IgD-negative memory B cell (primary cell): ENCODE data around the gene LRFN3. TPM values are rescaled to one million over a fixed set of nuclear protein-coding genes. Genes with fewer than 3 reads are reported as not detected.
A peak's percentile ranks its signal among the peaks of the same experiment; 100 is the strongest.

Experiments used
- H3K27ac Mint-ChIP-seq, 3 donors: one replicate each; pipeline ENCODE4 v1.8.0; 2020 to 2022; ENCODE audit warnings: mild to moderate bottlenecking in 3 of 3, mixed read lengths in 3 of 3, moderate library complexity in 1 of 3
- H3K27me3 Mint-ChIP-seq: one replicate; pipeline ENCODE4 v1.8.0; 2021; ENCODE audit warnings: mixed read lengths
- H3K36me3 Mint-ChIP-seq: one replicate; pipeline ENCODE4 v1.8.0; 2020; ENCODE audit warnings: mild to moderate bottlenecking, mixed read lengths
- H3K4me1 Mint-ChIP-seq, 3 donors: one replicate each; pipeline ENCODE4 v1.8.0; 2020 to 2022; ENCODE audit warnings: mixed read lengths in 3 of 3, mild to moderate bottlenecking in 1 of 3
- H3K4me3 Mint-ChIP-seq, 4 donors: one replicate each; pipeline ENCODE4 v1.8.0; 2020 to 2022; ENCODE audit warnings: mild to moderate bottlenecking in 4 of 4, mixed read lengths in 4 of 4, moderate library complexity in 3 of 4
- H3K9me3 Mint-ChIP-seq, 3 donors: one replicate each; pipeline ENCODE4 v1.8.0; 2020 to 2021; ENCODE audit warnings: mixed read lengths in 3 of 3, mild to moderate bottlenecking in 1 of 3
- polyA plus RNA-seq: library from polyadenylated mRNA; unstranded; fragments of 300-500 nt; fragmentation: Illumina TruSeq; gene quantifications from one replicate; pipeline ENCODE4 v1.2.3, GENCODE V29; 2021

Gene LRFN3
- polyA plus RNA-seq, 1 donor from 2014 or later: 0.15 TPM

DNA sequence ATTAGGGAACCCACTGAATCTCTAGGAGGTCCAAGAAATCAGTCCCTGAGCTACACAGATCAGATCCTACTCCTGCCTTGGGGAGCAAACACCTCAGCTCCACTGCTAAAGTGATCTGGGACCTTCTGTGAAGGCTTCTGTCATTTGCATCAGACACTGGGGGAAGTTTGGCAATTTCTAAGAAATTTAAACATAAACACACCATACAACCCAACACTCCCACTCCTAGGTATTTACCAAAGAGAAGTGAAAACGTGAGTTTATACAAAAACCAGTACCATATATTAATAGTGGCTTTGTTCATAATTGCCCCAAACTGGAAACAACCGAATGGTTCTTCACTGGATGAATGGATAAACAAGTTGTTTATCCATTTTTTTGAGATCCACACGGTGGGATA, 20.7 kb upstream of the LRFN3 start:
- no peaks in the 10 kb centered on the region for H3K36me3 Mint-ChIP-seq
- H3K27ac Mint-ChIP-seq: no peak overlapping the region
- peaks cover 6 to 13% (median 11%) of the 10 kb centered on the region in 3 donors for H3K4me1 Mint-ChIP-seq
- H3K9me3 Mint-ChIP-seq: no peaks in the 10 kb centered on the region
- no peak overlapping the region for H3K4me3 Mint-ChIP-seq
- no peaks in the 10 kb centered on the region for H3K27me3 Mint-ChIP-seq

DNA sequence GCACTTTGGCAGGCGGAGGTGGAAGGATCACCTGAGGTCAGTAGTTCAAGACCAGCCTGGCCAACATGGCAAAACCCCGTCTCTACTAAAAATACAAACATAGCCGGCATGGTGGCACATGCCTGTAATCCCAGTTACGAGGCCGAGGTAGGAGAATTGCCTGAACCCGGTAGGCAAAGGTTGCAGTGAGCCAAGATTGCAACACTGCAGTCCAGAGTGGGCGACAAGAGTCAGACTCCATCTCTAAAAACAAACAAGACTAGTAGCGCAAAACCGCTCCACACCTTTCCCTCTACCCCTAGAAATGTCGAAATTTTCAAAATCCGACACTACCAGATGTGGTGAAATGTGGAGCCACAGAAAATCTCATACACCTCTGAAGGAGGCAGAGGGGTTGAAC, 16.9 kb upstream of the LRFN3 start:
- Mint-ChIP-seq H3K4me3 (no peak overlapping the region), H3K9me3 (no peaks in the 10 kb centered on the region), H3K36me3 (peaks cover 2% of the 10 kb centered on the region), H3K27ac (no peak overlapping the region), H3K4me1 (peaks cover 0 to 5% (median 3%) of the 10 kb centered on the region in 3 donors), H3K27me3 (peaks cover 2% of the 10 kb centered on the region)

DNA sequence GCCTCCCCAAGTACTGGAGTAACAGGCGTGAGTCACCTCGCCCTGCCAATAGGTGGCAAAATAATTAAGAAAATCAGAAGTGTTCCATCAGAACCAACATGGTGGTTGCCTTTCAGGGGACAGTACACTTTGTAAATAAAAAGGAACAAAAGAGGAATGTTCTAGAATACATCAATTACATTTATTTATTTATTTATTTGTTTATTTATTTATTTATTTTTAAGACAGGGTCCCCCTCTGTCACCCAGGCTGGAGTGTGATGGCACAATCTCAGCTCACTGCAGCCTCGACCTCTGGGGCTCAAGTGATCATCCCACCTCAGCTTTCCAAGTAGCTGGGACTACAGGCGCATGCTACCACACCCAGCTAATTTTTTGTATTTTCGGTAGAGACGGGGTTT, 15.2 kb upstream of the LRFN3 start:
- Mint-ChIP-seq H3K27me3 (peaks cover 2% of the 10 kb centered on the region), H3K27ac (no peak overlapping the region), H3K9me3 (peaks cover 0 to 6% (median 0%) of the 10 kb centered on the region in 3 donors), H3K36me3 (peaks cover 2% of the 10 kb centered on the region), H3K4me3 (no peak overlapping the region), H3K4me1 (peaks cover 0 to 5% (median 3%) of the 10 kb centered on the region in 3 donors)

DNA sequence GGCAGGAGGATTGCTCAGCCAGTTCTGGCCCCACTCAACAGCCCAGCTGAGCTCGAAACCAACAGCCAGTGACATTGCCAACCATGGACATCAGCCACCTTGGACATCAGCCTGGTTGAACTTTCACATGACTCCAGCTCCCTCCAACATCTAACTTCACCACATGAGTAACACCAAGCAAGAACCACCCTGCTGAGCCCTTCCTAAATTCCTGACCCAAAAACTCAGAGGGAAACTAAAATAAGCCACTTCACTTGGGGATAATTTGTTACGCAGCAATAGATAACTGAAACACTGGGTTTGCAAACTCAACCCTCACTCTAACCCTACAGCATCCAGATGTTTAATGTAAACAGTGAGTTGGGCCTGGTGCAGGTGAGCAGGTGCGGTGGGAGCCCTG, 10.7 kb upstream of the LRFN3 start:
- Mint-ChIP-seq H3K27ac (peak overlapping the region in 1 of 3 donors; percentile 65), H3K36me3 (peaks cover 2% of the 10 kb centered on the region), H3K4me3 (no peak overlapping the region), H3K9me3 (peaks cover 0 to 6% (median 3%) of the 10 kb centered on the region in 3 donors), H3K4me1 (peaks cover 12 to 21% (median 14%) of the 10 kb centered on the region in 3 donors), H3K27me3 (peaks cover 2% of the 10 kb centered on the region)

DNA sequence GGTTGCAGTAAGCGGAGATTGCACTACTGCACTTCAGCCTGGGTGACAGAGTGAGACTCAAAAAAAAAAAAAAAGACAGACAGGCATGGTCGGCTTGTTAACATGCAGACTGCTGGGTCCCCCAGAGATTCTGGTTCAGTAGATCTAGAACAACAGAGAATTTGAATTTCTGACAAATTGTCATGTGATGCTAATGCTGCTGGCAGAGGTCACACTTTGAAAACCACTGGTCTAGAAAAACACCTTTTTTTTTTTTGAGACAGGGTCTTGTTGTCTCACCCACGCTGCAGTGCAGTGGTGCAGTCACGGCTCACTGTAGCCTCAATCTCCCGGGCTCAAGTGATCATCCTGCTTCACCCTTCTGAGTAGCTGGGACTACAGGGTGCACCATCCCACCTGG, 7.7 kb upstream of the LRFN3 start:
- peak overlapping the region; percentile 50 to 89 (median 84) for H3K4me3 Mint-ChIP-seq
- H3K9me3 Mint-ChIP-seq: peaks cover 0 to 6% (median 3%) of the 10 kb centered on the region in 3 donors
- peaks cover 2% of the 10 kb centered on the region for H3K36me3 Mint-ChIP-seq
- no peaks in the 10 kb centered on the region for H3K27me3 Mint-ChIP-seq
- peaks cover 17 to 25% (median 21%) of the 10 kb centered on the region in 3 donors for H3K4me1 Mint-ChIP-seq
- peak overlapping the region; percentile 89 to 93 (median 92) for H3K27ac Mint-ChIP-seq

DNA sequence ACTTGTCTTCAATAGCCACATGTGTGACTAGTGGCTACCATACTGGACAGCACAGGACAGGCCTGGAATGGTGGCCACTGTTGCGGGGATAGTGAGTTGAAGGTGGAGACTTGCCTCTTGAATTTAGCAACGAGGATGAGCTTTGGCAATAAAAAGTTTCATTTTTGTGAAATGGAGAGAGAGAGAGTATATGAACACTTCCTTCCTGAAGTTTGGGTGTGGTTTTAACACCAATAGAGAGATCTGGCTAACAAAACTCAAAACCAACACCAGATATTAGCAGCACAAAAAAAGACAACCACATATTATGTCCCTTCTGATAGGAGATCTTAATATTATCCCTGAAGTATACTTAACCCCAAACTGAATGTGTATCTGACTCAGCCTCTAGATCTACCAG, 6.3 kb upstream of the LRFN3 start:
- Mint-ChIP-seq H3K4me1 (peaks cover 17 to 25% (median 24%) of the 10 kb centered on the region in 3 donors), H3K27ac (peak overlapping the region; percentile 80 to 89 (median 84)), H3K27me3 (no peaks in the 10 kb centered on the region), H3K4me3 (peak overlapping the region; percentile 57 to 90 (median 61)), H3K9me3 (peaks cover 0 to 6% (median 3%) of the 10 kb centered on the region in 3 donors), H3K36me3 (no peaks in the 10 kb centered on the region)

DNA sequence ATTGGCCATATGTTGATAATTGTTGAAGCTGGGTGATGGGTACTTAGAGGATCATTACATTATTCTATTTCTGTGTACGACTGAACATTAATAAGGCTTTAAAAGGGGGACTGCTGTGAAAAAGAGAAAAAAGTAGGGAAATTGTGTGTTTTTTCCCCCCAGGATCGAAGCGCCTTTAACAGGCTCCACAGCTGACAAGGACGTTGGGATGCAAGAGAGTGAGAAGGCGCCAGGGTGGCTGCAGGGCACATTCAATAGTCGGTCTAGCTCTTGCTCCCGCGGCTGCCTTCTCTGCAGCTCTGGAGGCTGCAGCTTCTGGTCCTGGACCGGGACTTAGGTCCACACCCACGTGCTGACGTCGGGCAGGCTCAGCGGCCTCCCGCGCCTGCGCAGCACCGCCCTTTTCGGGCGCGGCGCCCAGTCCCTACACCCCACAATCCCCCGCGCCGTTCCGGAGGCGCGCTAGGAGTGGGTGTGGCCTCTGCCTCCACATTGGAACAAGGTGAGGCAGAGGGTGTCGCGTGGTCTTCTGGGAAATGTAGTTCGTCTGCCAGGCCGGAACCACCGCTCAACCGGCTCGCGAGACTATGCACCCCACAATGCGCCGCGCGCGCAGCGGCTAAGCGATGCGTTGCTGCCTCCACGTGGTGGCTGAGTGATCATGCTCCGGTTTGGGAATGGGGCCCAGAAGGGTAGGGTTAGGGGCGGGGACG, 4.9 kb upstream of the LRFN3 start:
- peak overlapping the region; percentile 23 to 92 (median 62) for H3K4me3 Mint-ChIP-seq
- H3K4me1 Mint-ChIP-seq: peaks cover 23 to 30% (median 28%) of the 10 kb centered on the region in 3 donors
- H3K27me3 Mint-ChIP-seq: peaks cover 3% of the 10 kb centered on the region
- peak overlapping the region; percentile 38 to 92 (median 84) for H3K27ac Mint-ChIP-seq
- no peaks in the 10 kb centered on the region for H3K36me3 Mint-ChIP-seq
- peaks cover 0 to 3% (median 0%) of the 10 kb centered on the region in 3 donors for H3K9me3 Mint-ChIP-seq

DNA sequence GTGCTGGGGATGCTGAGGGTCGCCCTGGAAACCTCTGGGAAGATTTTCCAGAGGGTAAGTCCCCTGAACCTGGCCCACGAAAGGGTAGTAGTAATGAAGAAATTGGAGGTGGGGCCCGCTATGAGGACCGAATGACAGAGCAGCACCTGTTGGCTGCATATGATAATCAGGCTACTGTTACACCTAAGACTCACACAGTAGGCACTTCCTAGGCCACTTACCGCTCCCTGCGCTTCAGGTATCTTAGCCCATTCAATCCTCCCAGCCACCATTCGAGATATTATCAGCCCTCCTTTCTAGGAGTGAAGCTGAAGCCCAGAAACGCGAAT, 4.3 kb upstream of the LRFN3 start:
- H3K27me3 Mint-ChIP-seq: peaks cover 3% of the 10 kb centered on the region
- no peaks in the 10 kb centered on the region for H3K36me3 Mint-ChIP-seq
- H3K9me3 Mint-ChIP-seq: peaks cover 0 to 3% (median 0%) of the 10 kb centered on the region in 3 donors
- peak overlapping the region in 2 of 4 donors; percentile 23 to 30 for H3K4me3 Mint-ChIP-seq
- peaks cover 23 to 30% (median 26%) of the 10 kb centered on the region in 3 donors for H3K4me1 Mint-ChIP-seq
- peak overlapping the region; percentile 38 to 92 (median 84) for H3K27ac Mint-ChIP-seq

DNA sequence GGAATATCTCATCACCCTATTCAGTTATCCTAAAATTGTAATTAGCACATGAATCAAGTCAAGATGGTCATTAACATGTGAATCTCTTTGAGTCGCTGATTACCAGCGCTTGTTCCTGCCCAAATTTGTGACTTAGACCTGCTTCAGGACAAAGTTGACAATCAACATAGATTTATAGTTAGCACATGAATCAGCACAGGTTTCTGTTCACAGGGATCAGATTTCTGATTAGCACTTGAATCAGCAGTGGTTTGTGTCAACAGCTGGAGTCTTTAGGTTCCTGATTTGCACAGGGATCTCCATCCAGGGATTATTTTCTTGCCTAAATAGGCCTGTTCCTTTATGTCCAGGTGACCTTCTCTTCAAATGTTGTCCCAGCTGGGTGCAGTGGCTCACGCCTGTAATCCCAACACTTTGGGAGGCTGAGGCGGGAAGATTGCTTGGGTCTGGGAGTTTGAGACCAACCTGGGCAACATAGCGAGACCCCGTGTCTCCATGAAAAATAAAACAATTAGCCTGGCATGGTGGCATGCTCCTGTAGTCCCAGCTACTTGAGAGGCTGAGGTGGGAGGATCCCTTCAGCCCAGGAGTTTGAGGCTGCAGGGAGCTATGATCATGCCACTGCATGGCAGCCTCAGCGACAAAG, 3.8 kb upstream of the LRFN3 start:
- Mint-ChIP-seq H3K4me3 (no peak overlapping the region), H3K36me3 (no peaks in the 10 kb centered on the region), H3K9me3 (peaks cover 0 to 3% (median 0%) of the 10 kb centered on the region in 3 donors), H3K27me3 (peaks cover 3% of the 10 kb centered on the region), H3K27ac (peak overlapping the region in 2 of 3 donors; percentile 38 to 84), H3K4me1 (peaks cover 23 to 30% (median 26%) of the 10 kb centered on the region in 3 donors)

DNA sequence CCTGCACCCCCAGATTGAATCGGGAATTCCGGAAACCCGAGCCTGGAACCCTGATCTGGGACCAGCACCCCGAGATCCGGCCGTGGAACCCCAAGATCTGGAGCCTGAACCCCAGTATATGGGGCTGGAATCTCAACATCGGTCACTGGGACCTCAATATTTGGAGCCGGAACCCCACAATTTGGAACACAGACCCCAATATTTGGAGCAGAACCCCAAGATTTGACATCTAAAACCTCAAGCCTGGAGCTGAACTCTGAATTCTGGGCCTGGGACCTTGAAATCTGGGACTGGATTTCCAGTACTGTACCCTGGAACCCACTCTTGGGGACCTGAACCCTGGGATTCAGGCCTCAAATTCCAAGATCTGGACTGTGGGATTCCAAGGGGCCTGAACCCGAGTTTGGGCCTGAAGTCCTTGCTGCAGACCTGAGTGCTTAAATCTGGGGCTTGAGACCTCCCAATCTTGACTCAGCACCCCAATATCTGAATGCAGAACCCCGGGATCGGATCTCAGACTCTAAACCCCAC, 629 bp downstream of the LRFN3 start:
- Mint-ChIP-seq H3K4me3 (peak overlapping the region in 3 of 4 donors; percentile 80 to 88 (median 81)), H3K4me1 (peaks cover 6 to 25% (median 23%) of the 10 kb centered on the region in 3 donors), H3K9me3 (no peaks in the 10 kb centered on the region), H3K27ac (peak overlapping the region in 1 of 3 donors; percentile 22), H3K36me3 (no peaks in the 10 kb centered on the region), H3K27me3 (peaks cover 12% of the 10 kb centered on the region)

DNA sequence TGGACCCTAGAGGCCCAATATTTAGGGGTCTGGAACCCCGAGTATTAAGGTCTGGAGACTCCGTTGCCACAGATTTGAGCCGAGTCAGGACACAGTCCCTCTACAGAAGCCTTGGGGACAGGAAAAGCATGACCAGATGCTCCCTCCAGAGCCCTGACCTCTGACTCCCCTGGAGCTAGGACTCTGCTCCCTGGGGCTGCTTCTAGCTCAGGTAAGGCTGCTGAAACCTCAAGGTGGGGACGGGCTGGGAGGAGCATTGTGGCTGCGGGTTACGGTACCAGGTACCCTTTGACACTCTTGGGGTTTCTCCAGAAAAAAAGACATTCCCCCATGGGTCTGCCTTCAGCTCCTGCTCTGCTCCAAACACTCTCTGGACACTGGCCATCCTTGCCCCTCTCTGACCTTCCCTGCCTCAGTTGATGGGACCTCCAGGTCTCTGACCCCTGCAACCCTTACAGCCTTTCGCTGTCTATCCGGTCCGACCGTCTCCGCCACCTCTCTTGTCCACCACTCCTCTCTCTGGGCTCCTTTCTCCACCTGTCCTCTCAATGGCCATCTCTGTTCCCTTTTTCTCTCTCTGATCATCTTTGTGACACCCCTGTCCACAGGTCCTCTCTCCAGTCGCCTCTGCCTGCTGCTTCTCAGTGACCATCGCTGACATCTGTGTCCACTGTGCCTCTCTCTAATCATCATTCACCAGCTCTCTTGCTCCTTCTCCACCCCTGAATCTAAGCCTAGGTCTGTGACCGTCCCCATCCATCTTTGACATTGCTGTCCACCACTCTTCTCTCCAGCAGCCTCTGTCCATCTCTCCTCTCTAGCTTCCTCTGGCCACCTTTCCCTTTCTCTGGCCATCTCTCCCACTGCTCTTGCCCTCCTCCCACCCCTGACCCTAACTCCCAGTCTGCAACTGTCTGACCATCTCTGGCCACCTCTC, 1.4 kb downstream of the LRFN3 start:
- Mint-ChIP-seq H3K4me3 (peak overlapping the region in 3 of 4 donors; percentile 81 to 88 (median 82)), H3K36me3 (no peaks in the 10 kb centered on the region), H3K4me1 (peaks cover 6 to 25% (median 23%) of the 10 kb centered on the region in 3 donors), H3K27ac (peak overlapping the region in 2 of 3 donors; percentile 22 to 53), H3K27me3 (peaks cover 12% of the 10 kb centered on the region), H3K9me3 (no peaks in the 10 kb centered on the region)

DNA sequence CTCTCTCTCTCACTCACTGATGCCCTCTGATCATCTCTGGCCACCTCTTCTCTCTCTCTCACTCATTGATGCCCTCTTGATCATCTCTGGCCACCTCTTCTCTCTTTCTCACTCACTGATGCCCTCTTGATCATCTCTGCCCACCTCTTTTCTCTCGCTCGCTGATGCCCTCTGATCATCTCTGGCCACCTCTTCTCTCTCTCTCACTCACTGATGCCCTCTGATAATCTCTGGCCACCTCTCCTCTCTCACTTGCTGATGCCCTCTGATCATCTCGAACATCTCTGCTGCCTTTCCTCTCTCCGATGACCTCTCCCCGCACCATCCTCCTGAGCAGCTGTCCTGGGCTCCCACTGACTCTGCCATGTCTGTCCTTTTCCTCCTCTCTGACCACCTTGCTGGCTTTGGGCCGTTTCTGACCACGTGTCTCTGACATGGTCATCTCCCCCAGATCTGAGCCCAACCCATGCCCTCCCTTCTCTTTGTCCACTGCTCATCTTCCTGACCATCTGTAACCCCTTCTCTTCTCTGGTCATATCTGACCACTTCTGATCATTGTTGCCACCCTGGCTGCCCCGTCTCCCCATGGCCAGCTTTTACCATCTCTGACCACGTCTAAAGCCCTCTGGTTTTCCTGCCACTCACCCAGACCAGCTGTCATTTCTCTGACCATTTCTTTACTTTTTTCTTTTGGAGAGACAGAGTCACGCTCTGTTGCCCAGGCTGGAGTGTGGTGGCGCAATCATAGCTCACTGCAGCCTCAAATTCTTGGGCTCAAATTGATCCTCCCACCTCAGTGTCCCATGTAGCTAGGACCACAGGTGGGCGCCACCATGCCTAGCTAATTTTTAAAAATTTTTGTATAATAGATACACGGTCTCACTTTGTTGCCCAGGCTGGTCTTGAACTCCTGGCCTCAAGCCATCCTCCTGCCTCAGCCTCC, 2.4 kb downstream of the LRFN3 start:
- H3K36me3 Mint-ChIP-seq: no peaks in the 10 kb centered on the region
- H3K27ac Mint-ChIP-seq: no peak overlapping the region
- H3K27me3 Mint-ChIP-seq: peaks cover 12% of the 10 kb centered on the region
- H3K4me1 Mint-ChIP-seq: peaks cover 6 to 25% (median 24%) of the 10 kb centered on the region in 3 donors
- H3K9me3 Mint-ChIP-seq: no peaks in the 10 kb centered on the region
- H3K4me3 Mint-ChIP-seq: peak overlapping the region in 3 of 4 donors; percentile 80 to 82 (median 81)

DNA sequence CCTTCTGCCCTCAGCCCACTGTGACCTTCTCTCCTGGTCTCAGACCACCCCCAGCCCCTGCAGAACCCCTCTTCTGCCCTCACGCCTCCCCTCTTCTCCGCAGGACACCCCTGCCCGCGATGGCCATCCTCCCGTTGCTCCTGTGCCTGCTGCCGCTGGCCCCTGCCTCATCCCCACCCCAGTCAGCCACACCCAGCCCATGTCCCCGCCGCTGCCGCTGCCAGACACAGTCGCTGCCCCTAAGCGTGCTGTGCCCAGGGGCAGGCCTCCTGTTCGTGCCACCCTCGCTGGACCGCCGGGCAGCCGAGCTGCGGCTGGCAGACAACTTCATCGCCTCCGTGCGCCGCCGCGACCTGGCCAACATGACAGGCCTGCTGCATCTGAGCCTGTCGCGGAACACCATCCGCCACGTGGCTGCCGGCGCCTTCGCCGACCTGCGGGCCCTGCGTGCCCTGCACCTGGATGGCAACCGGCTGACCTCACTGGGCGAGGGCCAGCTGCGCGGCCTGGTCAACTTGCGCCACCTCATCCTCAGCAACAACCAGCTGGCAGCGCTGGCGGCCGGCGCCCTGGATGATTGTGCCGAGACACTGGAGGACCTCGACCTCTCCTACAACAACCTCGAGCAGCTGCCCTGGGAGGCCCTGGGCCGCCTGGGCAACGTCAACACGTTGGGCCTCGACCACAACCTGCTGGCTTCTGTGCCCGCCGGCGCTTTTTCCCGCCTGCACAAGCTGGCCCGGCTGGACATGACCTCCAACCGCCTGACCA, 3.3 kb downstream of the LRFN3 start:
- H3K27me3 Mint-ChIP-seq: peaks cover 12% of the 10 kb centered on the region
- H3K36me3 Mint-ChIP-seq: no peaks in the 10 kb centered on the region
- no peak overlapping the region for H3K4me3 Mint-ChIP-seq
- peaks cover 6 to 25% (median 24%) of the 10 kb centered on the region in 3 donors for H3K4me1 Mint-ChIP-seq
- no peaks in the 10 kb centered on the region for H3K9me3 Mint-ChIP-seq
- no peak overlapping the region for H3K27ac Mint-ChIP-seq
